Erythroblast (primary cell): ENCODE data around the gene RPS6KA2.
"Not testable (repeated sequence)": the region's sequence is repeated elsewhere in the genome, so short reads cannot be mapped to it uniquely, and the experiment has no call there.

Source experiments
- DNase-seq, 2 experiments: peaks; one replicate each; lab custom pipeline; 2025; lab: John Stamatoyannopoulos, UW
- GATA1 ChIP-seq: IDR thresholded peaks from 2 replicates; pipeline ENCODE4 v1.6.1; 2011; ENCODE audit warnings: low read depth, mild to moderate bottlenecking, control low read depth, low read length, moderate library complexity
- POLR2A ChIP-seq: IDR thresholded peaks from 2 replicates; pipeline ENCODE4 v1.6.1; 2011; ENCODE audit warnings: mild to moderate bottlenecking, low read length

The RPS6KA2 gene

DNA sequence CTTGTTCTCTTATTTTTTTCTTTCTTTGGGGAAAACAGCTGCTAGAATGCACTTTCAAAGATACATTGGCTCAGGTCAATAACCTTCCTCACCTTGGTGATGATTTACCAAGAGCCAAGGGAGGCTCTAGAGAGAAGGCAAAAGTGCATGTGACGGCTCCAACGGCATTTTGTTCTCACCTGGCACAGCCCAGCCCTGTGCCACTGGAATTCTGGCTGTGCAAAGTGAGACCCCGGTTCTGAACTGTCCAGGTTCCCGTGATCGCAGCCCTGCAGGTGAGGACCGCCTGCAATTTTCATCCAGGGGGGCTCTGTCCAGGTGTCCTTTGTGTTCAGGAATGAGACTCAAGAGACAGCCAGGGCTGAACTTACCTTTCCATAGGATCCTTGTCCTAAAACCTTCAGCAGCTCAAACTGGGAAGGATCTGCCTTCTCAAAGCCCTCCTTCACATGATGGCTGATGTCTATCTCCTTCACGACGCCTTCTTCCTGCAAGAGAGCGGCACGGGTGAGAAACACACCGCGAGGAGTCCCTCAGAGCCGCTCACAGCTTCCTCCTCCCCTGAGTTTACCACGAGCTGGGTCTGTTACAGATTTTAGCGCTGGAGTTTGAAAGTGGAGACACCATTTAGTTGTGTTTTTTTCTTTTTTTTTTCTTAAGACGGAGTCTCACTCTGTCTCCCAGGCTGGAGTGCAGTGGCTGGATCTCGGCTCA, 88.6 kb downstream of the RPS6KA2 start:
- TF ChIP-seq GATA1: no peak
- TF ChIP-seq POLR2A: no peak
- DNase-seq: no peak

DNA sequence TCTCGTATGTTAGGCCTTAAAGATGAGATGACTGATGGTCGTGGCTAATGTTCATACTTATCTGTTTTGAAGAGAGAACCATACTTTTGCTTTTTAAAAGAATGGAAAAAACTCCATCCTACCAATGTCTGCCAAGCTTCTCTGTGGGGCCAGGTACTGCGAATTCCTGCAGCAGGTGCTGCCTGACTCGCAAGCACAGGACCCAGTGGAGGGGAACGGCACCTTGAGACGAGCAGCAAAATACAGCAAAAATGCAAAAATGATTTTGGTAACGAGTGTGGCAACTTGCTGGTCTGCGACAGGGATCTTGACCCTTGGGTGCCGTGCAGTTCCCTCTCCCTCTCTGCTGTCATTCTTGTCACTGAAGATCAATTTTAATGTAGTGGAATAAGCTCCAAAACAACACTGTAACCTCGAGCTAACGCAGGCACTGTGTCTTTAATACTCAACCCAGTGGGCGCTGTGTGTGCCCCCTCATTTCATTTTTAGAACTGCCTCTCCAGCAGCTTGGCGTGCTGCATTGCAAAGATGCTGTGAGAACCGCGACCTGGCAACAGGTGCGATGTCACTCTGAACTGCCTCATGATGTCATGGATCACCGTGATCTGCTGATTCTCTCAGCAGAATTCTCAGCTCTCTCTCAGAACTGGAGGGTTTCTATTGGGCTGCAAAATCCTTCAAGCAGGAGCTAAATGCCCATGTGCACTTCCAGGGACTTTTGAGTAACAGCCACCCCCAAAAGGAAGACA, 92.2 kb downstream of the RPS6KA2 start:
- no peak for TF ChIP-seq GATA1
- TF ChIP-seq POLR2A: no peak
- no peak for DNase-seq

DNA sequence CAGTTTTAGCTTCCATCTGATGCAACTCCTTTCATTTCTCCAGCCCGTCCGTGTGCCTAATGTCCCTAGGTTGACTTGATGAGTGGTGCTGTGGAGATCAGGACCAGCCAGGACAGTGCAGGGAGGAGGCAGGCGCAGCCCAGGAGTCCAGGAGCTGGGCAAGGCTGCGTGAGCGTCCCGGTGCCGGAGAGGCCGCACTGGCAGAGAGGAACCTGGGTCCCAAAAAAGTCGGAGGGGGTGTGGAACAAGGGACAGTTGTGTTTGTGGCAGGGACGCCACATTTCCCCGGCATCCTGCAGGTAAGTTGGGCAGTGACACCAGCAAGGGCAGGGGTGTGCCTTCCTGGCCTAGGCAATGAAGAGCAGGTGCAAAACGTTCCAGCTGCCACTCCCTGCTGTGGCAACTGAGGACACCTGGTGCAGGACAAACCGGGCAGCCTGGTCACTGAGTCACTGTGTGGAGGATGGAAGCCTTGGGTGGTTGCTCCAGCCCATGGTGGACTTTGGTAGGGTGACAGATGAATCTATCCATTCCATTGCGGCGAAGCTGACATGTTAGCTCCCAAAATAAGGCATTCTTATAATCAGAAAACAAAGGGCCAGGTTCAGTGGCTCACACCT, 93.7 kb downstream of the RPS6KA2 start:
- no peak for TF ChIP-seq POLR2A
- TF ChIP-seq GATA1: no peak
- no peak for DNase-seq

- no peak for TF ChIP-seq GATA1
- TF ChIP-seq POLR2A: no peak
- DNase-seq: no peak
Measured at GRCh38 chr6:166532302-166532701, 94.7 kb downstream of the RPS6KA2 start.

DNA sequence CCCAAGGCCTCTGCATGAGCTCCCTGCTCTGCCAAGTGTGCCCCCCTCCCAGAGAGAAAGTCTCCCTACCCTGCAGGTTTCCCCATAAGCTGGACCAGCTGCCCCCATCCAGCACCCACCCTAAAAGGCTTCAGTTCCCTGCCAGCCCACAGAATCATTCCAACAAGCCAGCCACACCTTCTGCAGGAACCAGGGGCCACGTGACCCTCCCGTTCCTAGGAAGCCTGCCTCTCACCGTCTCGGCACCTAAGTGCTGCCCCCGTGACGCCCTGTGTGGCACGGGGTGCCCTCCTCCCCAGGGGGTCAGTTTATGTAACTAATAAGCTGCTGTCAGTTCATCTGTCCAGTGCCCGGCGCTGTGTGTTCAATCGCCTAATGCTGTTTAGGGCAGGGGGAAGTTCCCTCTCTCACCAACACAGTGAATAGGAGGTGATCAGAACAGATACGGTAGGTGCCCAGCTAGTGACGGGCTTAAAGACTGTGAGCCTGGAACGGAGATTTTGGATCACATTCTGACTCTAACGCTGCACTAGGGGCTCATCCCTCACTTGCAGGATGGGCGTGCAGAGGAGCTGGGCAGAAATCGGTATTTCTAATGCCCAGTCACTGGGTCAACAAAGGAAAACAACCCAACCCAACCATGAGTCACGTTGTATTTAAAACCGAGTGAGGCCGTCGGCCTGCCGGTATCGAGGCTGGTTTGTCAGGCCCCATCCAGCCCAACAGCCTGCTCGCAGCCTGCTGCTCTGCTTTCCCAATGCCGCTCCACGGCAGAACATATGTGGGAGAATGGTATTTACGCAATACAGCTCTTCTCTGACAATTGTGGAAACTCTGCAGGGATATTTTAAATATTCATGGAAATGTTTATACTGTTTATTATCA, 96.6 kb downstream of the RPS6KA2 start:
- TF ChIP-seq GATA1 (no peak), POLR2A (no peak)

DNA sequence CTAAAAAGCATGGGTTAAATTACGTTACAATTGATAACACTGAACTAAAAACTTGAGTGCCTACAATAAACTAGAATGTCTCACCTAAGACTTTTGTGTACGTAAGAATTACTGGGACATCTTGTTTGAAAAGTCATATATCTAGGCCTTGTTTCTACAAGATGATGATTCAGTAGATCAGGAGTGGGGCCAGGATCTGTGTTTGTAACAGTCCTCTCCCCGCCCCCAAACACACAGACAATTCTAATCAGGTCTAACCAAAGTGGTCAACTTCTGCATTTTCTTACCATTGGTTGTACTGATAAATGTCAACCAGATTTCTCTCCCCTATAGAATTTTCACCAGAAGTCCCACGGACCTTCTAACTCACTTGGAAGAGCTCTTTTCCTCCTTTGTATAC, 97.5 kb downstream of the RPS6KA2 start:
- DNase-seq: no peak
- TF ChIP-seq GATA1 (no peak), POLR2A (no peak)

More for the DNA sequence above, 96.6 kb downstream of the RPS6KA2 start:
- DNase-seq: no peak

- not testable (repeated sequence) for DNase-seq
Measured at GRCh38 chr6:166529058-166529457, 98.0 kb downstream of the RPS6KA2 start.

DNA sequence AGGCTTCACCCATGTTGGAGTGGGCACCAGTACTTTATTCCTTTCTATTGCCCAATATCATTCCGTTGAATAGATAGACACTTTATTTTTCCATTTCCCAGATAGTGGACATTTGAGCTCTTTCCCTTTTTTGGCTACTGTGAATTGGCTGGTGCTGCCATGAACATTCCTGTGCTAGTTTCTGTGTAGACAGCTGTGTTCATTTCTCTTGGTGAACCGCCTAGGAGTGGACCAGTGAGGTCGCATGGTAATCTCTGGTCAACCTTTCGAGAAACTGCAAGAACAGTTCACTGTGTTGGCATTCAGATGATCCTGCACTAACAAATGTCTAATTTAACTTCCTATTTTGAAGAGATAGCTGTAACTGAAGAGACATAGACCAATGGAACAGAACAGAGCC, 99.2 kb downstream of the RPS6KA2 start:
- TF ChIP-seq GATA1 (no peak), POLR2A (no peak)
- no peak for DNase-seq

DNA sequence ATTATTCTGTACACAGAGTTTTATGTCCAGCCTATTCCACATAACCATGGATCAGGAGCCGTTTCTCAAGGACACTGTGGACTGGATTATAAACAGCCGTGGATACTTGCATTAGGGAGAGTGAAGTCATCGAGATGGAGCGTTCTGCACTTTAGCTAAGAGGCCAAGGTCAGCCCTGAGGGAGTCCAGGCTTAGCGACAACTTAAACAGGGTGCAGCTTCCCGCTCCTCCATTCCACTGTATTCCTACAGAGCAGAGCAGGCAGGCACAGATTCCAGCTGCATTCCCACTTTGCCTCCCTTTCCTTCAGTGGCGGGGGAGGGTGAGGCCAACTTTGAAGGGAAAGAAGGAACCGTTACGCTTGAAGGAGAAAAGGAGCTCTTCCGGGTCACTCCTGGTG, 100.1 kb downstream of the RPS6KA2 start:
- DNase-seq: no peak
- TF ChIP-seq POLR2A: no peak
- TF ChIP-seq GATA1: no peak

DNA sequence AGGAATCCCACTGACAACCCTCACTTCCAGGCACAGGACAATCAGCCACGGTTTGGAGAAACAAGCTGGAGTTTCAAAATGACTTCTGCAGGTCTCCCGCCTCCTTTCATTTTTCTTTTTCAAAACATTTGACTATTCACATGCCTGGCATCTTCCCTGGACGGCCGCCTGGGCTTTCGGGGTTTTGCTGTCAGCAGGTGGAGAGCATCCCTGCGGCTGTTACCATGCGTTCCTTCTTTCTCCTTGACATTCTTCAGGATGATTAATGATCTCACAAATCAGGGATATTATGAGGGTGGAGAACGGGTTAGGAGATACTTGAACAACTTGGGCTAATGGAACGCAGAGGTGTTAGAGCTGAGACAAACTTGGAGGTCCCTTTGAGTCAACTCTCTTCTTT, 101.5 kb downstream of the RPS6KA2 start:
- DNase-seq: no peak
- TF ChIP-seq GATA1 (no peak), POLR2A (no peak)

DNA sequence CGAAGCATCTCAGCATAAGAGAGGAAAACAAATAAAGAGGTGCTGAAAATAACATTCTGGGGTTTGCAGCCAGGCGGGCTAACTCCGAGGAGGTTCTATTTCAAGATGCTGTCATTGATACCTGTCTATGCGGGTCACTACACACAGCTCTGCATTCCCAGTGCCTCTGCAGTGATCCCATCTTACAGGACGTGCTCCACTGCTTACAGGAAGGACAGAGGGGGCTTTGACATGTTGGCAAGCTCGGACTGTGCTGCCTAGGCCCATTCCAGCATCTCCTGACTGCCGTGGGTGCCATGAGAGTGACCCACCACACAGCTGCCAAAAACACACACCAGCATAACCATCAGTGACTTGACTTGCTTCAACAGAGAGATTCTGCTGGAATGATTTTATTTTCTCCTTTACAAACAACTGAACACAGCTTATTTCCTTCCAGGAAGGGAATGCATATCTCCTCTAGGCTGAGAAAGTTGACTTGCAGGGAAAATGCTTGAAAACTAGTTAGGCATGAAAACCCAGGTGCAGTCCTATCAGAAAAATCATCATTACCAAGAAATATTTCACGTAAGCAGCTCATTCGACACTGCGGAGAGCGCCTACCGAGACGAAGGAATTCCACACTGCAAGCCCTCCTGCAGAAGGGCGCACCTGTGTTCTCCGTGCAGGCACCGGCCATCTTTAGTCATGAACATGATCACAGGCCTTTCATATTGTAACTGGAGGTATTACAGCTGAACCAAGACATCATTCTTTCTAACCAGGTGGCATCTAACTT, 103.1 kb downstream of the RPS6KA2 start:
- DNase-seq: no peak
- TF ChIP-seq GATA1 (no peak), POLR2A (no peak)

GRCh38 chr6:166520905-166521834, 105.9 kb downstream of the RPS6KA2 start:
- TF ChIP-seq POLR2A (no peak), GATA1 (no peak)
- DNase-seq: no peak
